IMR-90 (cell line): ENCODE data around the gene AKR1C2. TPM values are rescaled to one million over a fixed set of nuclear protein-coding genes. Genes with fewer than 3 reads are reported as not detected.

Experiments used
- ATAC-seq: fragments of 200-7000 bp; cut with Tn5 transposase; 2 replicates; pipeline ENCODE4 v1.9.1; 2020; ENCODE audit warnings: low read depth, mild to moderate bottlenecking, moderate library complexity
- BruUV-seq: library from RNA; stranded (reverse); fragments of 400-500 nt; replicated peaks from 2 replicates; lab custom pipeline; 2021; lab: Mats Ljungman, UMichigan
- CTCF ChIA-PET: fragments of 300-600 bp; formaldehyde crosslinking; extraction: SDS; loops from one replicate; lab custom pipeline; 2021; ENCODE audit warnings: antibody characterized with exemption; lab: Yijun Ruan, JAX
- POLR2A ChIA-PET: fragments of 300-600 bp; sonication (Branson Sonifier 250); formaldehyde crosslinking; loops from one replicate; lab custom pipeline; 2022; ENCODE audit warnings: antibody characterized with exemption; ENCODE audit not compliant: unreplicated experiment; lab: Charles Lee
- DNase-seq: peaks from one replicate; pipeline ENCODE4 v3.0.0; 2013
- H2AFZ ChIP-seq: replicated peaks from 2 replicates; pipeline ENCODE3; 2013; ENCODE audit warnings: low read length, mild to moderate bottlenecking; ENCODE audit not compliant: poor library complexity
- H2AK5ac ChIP-seq: 2 replicates; pipeline ENCODE4 v1.6.1; 2013; ENCODE audit warnings: low read depth, low read length, inconsistent platforms
- H2AK9ac ChIP-seq: replicated peaks from 2 replicates; pipeline ENCODE3; 2013; ENCODE audit warnings: mild to moderate bottlenecking, low read depth, low read length, moderate library complexity; ENCODE audit not compliant: poor library complexity
- H2BK120ac ChIP-seq: 2 replicates; pipeline ENCODE4 v1.6.1; 2013; ENCODE audit warnings: low read depth, low read length, inconsistent platforms
- H2BK15ac ChIP-seq: 3 replicates; pipeline ENCODE4 v1.6.1; 2013; ENCODE audit warnings: low read depth, low read length, inconsistent platforms
- H2BK20ac ChIP-seq: 2 replicates; pipeline ENCODE4 v1.6.1; 2013; ENCODE audit warnings: low read depth, mild to moderate bottlenecking, inconsistent platforms, low read length, moderate library complexity
- H2BK5ac ChIP-seq: 2 replicates; pipeline ENCODE4 v1.6.1; 2013; ENCODE audit warnings: mild to moderate bottlenecking, low read depth, low read length, inconsistent platforms; ENCODE audit not compliant: poor library complexity, severe bottlenecking
- H3K14ac ChIP-seq: replicated peaks from 2 replicates; pipeline ENCODE4 v1.6.1; 2013; ENCODE audit warnings: low read depth, low read length, inconsistent platforms
- H3K18ac ChIP-seq: 2 replicates; pipeline ENCODE4 v1.6.1; 2013; ENCODE audit warnings: low read depth, low read length, control low read depth
- H3K23ac ChIP-seq: 2 replicates; pipeline ENCODE4 v1.6.1; 2013; ENCODE audit warnings: low read depth, low read length, inconsistent platforms
- H3K27ac ChIP-seq: 2 replicates; pipeline ENCODE4 v1.5.1; 2013; ENCODE audit warnings: mild to moderate bottlenecking, control low read depth, low read length; ENCODE audit not compliant: insufficient read depth
- H3K27me3 ChIP-seq: 2 replicates; pipeline ENCODE4 v1.6.1; 2013; ENCODE audit warnings: low read length; ENCODE audit not compliant: control insufficient read depth, insufficient read depth
- H3K36me3 ChIP-seq: 2 replicates; pipeline ENCODE4 v1.6.1; 2013; ENCODE audit warnings: low read length, mixed read lengths; ENCODE audit not compliant: control insufficient read depth, insufficient read depth
- H3K4ac ChIP-seq: 2 replicates; pipeline ENCODE4 v1.6.1; 2013; ENCODE audit warnings: low read depth, low read length, inconsistent platforms
- H3K4me1 ChIP-seq: 2 replicates; pipeline ENCODE4 v1.6.1; 2013; ENCODE audit warnings: low read length, mixed read lengths; ENCODE audit not compliant: control insufficient read depth, insufficient read depth
- H3K4me2 ChIP-seq: 2 replicates; pipeline ENCODE4 v1.6.1; 2013; ENCODE audit warnings: low read depth, mild to moderate bottlenecking, control low read depth, low read length, moderate library complexity
- H3K4me3 ChIP-seq: 2 replicates; pipeline ENCODE4 v1.5.1; 2013; ENCODE audit warnings: low read depth, mild to moderate bottlenecking, control low read depth, low read length, moderate library complexity; ENCODE audit not compliant: insufficient read depth
- H3K56ac ChIP-seq: 2 replicates; pipeline ENCODE4 v1.6.1; 2013; ENCODE audit warnings: low read length, inconsistent platforms; ENCODE audit not compliant: insufficient read depth; ENCODE audit errors: extremely low read depth
- H3K79me1 ChIP-seq, 2 experiments: 2 replicates each; pipeline ENCODE4 v1.6.1; 2013; ENCODE audit warnings: low read length in 2 of 2, inconsistent platforms in 1 of 2, low read depth in 1 of 2
- H3K9ac ChIP-seq: 2 replicates; pipeline ENCODE4 v1.6.1; 2013; ENCODE audit warnings: low read depth, low read length, control low read depth
- H3K9me1 ChIP-seq: 2 replicates; pipeline ENCODE4 v1.6.1; 2013; ENCODE audit warnings: low read length, inconsistent platforms; ENCODE audit not compliant: insufficient read depth
- H3K9me3 ChIP-seq: 2 replicates; pipeline ENCODE4 v1.6.1; 2013; ENCODE audit warnings: low read length; ENCODE audit not compliant: control insufficient read depth, insufficient read depth
- H4K20me1 ChIP-seq: 2 replicates; pipeline ENCODE4 v1.6.1; 2013; ENCODE audit warnings: low read length, inconsistent platforms; ENCODE audit not compliant: insufficient read depth
- H4K5ac ChIP-seq: 2 replicates; pipeline ENCODE4 v1.6.1; 2013; ENCODE audit warnings: mild to moderate bottlenecking, low read depth, low read length, control low read depth
- H4K8ac ChIP-seq, 2 experiments: 2 replicates each; pipeline ENCODE4 v1.6.1; 2013; ENCODE audit warnings: low read depth in 2 of 2, low read length in 2 of 2, control low read depth in 1 of 2, inconsistent platforms in 1 of 2
- H4K91ac ChIP-seq: 2 replicates; pipeline ENCODE4 v1.6.1; 2013; ENCODE audit warnings: low read depth, low read length, inconsistent platforms; ENCODE audit not compliant: insufficient read depth
- CEBPB ChIP-seq: IDR thresholded peaks from 2 replicates; pipeline ENCODE4 v1.6.1; 2012; ENCODE audit warnings: low read depth, low read length, improper control_type of control experiment
- CHD1 ChIP-seq: IDR thresholded peaks from 2 replicates; pipeline ENCODE4 v1.6.1; 2012; ENCODE audit warnings: low read depth, low read length, improper control_type of control experiment
- CTCF ChIP-seq: conservative IDR thresholded peaks from 2 replicates; pipeline ENCODE4 v1.5.1; 2012; ENCODE audit warnings: mild to moderate bottlenecking, low read depth, low read length, improper control_type of control experiment
- MAZ ChIP-seq: IDR thresholded peaks from 2 replicates; pipeline ENCODE4 v1.6.1; 2012; ENCODE audit warnings: low read depth, mild to moderate bottlenecking, low read length, improper control_type of control experiment, moderate library complexity, borderline replicate concordance
- MXI1 ChIP-seq: IDR thresholded peaks from 2 replicates; pipeline ENCODE4 v1.6.1; 2012; ENCODE audit warnings: low read depth, mild to moderate bottlenecking, low read length, moderate library complexity, borderline replicate concordance
- NFE2L2 ChIP-seq: fragments of 150-350 bp; IDR thresholded peaks from 2 replicates; pipeline ENCODE4 v1.6.1; 2016; ENCODE audit warnings: low read depth, mild to moderate bottlenecking, low read length
- SMC3 ChIP-seq: fragments of 150-350 bp; IDR thresholded peaks from 2 replicates; pipeline ENCODE4 v1.6.1; 2016; ENCODE audit warnings: low read depth, mild to moderate bottlenecking, antibody characterized with exemption, low read length, moderate library complexity
- USF2 ChIP-seq: fragments of 150-350 bp; IDR thresholded peaks from 2 replicates; pipeline ENCODE4 v1.6.1; 2017; ENCODE audit warnings: mild to moderate bottlenecking, antibody characterized with exemption, low read length, low read depth
- WGBS, 2 experiments: methylation state at CpG; one replicate each; pipeline versions ENCODE4 v1.1.5 to v1.1.7; 2013; ENCODE audit warnings: missing lambda C conversion rate in 2 of 2; ENCODE audit not compliant: insufficient read length in 1 of 2; ENCODE audit errors: extremely low coverage in 2 of 2; 5-methylcytosine and 5-hydroxymethylcytosine counted together
- dilution Hi-C: fragments of 300-500 bp; cut with HindIII; formaldehyde crosslinking; loops from one replicate; pipeline ENCODE4 v1.14.3; 2018; ENCODE audit warnings: low sequenced_read_pairs; ENCODE audit not compliant: unreplicated experiment
- in situ Hi-C: fragments of 300-500 bp; cut with MboI; formaldehyde crosslinking; loops from 3 replicates; pipeline ENCODE4 v1.14.3; 2019; ENCODE audit warnings: low sequenced_read_pairs, inconsistent platforms, mixed read lengths
- intact Hi-C: fragments of 100-400 bp; cut with micrococcal nuclease; formaldehyde crosslinking; loops from 2 replicates; pipeline ENCODE4 v1.10.0; 2022
- polyA plus RNA-seq, 3 experiments: library from polyadenylated mRNA; depleted of rRNA; stranded (reverse); fragments of >200 nt; gene quantifications; 2 replicates each; pipeline ENCODE4 v1.2.3, GENCODE V29; 2012; ENCODE audit warnings: low replicate concordance in 1 of 3
- total RNA-seq: library from RNA; depleted of rRNA; stranded (reverse); fragments of >200 nt; gene quantifications from 2 replicates; pipeline ENCODE4 v1.2.3, GENCODE V29; 2012

The AKR1C2 gene
- total and polyA plus RNA-seq, 2 of the 4 experiments (the other 2 are of a cell fraction): 0.36 to 1.0 TPM

GRCh38 chr10:5040781-5041470 lies 37.3 kb upstream of the AKR1C2 start:
- H2BK120ac ChIP-seq: no peak overlapping the region
- DNase-seq (peak; percentile 7), ATAC-seq (no peak)
- H4K8ac ChIP-seq: no peak overlapping the region
- dilution Hi-C loops: no loop called here
- H3K9ac ChIP-seq: no peak overlapping the region
- H3K9me3 ChIP-seq: no peaks in the 10 kb centered on the region
- H4K91ac ChIP-seq: no peak overlapping the region
- H3K14ac ChIP-seq: no peak overlapping the region
- H2BK5ac ChIP-seq: no peak overlapping the region
- intact Hi-C loops: no loop called here
- in situ Hi-C loops: no loop called here
- no peak overlapping the region for H2BK20ac ChIP-seq
- H3K4ac ChIP-seq: no peak overlapping the region
- H3K23ac ChIP-seq: no peak overlapping the region
- no peak overlapping the region for H2AK9ac ChIP-seq
- 0 out of 2 replicates have a peak overlapping the region, but pooled peaks have one; percentile 27 for H3K4me2 ChIP-seq
- H3K27me3 ChIP-seq: no peaks in the 10 kb centered on the region
- H3K79me1 ChIP-seq: no peaks in the 10 kb centered on the region
- no peak overlapping the region for H2BK15ac ChIP-seq
- H3K56ac ChIP-seq: no peak overlapping the region
- TF ChIP-seq MXI1 (no peak), CTCF (no peak), MAZ (no peak), USF2 (no peak), SMC3 (no peak), NFE2L2 (no peak), CEBPB (no peak), CHD1 (no peak)
- WGBS, 2 experiments: 75% methylated on average over 5 of the region's 8 CpGs; no CpG with 5 or more reads in 1 of the 2 experiments
- ChIA-PET POLR2A (no interaction called here), CTCF (no interaction called here)
- H2AK5ac ChIP-seq: no peak overlapping the region
- no TSS peak for BruUV-seq
- no peak overlapping the region for H3K27ac ChIP-seq
- H3K18ac ChIP-seq: no peak overlapping the region
- no peaks in the 10 kb centered on the region for H3K4me1 ChIP-seq
- no peaks in the 10 kb centered on the region for H4K20me1 ChIP-seq
- H3K9me1 ChIP-seq: no peaks in the 10 kb centered on the region
- H3K4me3 ChIP-seq: no peak overlapping the region
- no peaks in the 10 kb centered on the region for H3K36me3 ChIP-seq
- H4K5ac ChIP-seq: no peak overlapping the region
- no peak overlapping the region for H2AFZ ChIP-seq
